Cardiac muscle cell (in vitro differentiated cells and primary cell): ENCODE measurements around the gene MFAP4. TPM values are rescaled to one million over a fixed set of nuclear protein-coding genes. Genes with fewer than 3 reads are reported as not detected.
"Not testable (repeated sequence)": the region's sequence is repeated elsewhere in the genome, so short reads cannot be mapped to it uniquely, and the experiment has no call there.

Experiments used
- DNase-seq, 2 donors: peaks; one replicate each; pipeline versions ENCODE4 v3.0.0 to v3.0.0-alpha.2; 2010 to 2017; ENCODE audit warnings: low read depth in 1 of 2, low spot score in 1 of 2
- H3K27ac ChIP-seq: fragments of 200-600 bp; sonication (generic); 2 replicates; pipeline ENCODE4 v1.5.1; 2016
- H3K27me3 ChIP-seq: fragments of 200-600 bp; sonication (generic); 2 replicates; pipeline ENCODE4 v1.6.0; 2016; ENCODE audit warnings: control low read depth
- H3K36me3 ChIP-seq: fragments of 200-600 bp; sonication (generic); 2 replicates; pipeline ENCODE4 v1.5.1; 2016; ENCODE audit warnings: control low read depth
- H3K4me1 ChIP-seq: fragments of 200-600 bp; sonication (generic); 2 replicates; pipeline ENCODE4 v1.8.1; 2017; ENCODE audit warnings: low read depth, mild to moderate bottlenecking, mixed run types
- H3K4me3 ChIP-seq: fragments of 200-600 bp; sonication (generic); 2 replicates; pipeline ENCODE4 v1.5.1; 2016; ENCODE audit warnings: mild to moderate bottlenecking
- H3K9me3 ChIP-seq: fragments of 200-600 bp; sonication (generic); 2 replicates; pipeline ENCODE4 v1.5.1; 2017; ENCODE audit warnings: low read depth, mild to moderate bottlenecking, control low read depth
- polyA plus RNA-seq: library from polyadenylated mRNA; unstranded; fragments of >200 nt; fragmentation: Nextera tagmentation; extraction: Ambion mirVana; gene quantifications from 2 replicates; pipeline ENCODE4 v1.2.1, GENCODE V29; 2016
- total RNA-seq: library from RNA; depleted of rRNA; stranded (reverse); fragments of >200 nt; gene quantifications from 2 replicates; pipeline ENCODE4 v1.2.3, GENCODE V29; 2016
- TF ChIP-seq, protein P1 (sequence below): IDR thresholded peaks from 2 replicates; pipeline ENCODE4 v1.5.1; 2012; ENCODE audit warnings: low read depth, mild to moderate bottlenecking, low read length

The MFAP4 gene
- total and polyA plus RNA-seq, 2 experiments from 2014 or later: 16.7 to 23.4 TPM

DNA sequence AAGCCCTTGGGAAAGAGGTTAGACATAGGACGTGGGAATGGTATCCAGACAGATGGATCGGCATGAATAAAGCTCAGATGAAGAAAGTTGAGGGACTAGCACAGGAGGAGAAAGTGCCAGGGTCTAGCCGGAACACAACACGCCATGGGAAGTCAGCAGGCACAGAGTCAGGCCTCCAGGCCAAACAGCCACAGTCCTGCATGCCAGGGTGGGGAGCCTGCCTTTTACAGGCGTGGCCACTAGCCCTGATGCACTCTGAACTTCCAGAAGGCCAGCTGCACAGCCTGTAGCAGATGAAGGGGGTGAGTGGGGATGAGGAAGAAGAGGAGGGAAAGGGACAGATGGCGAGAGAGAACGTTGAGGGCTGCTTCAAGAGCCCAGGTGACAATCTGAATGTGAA lies 29.6 kb downstream of the MFAP4 start:
- Histone ChIP-seq H3K27ac (no peak overlapping the region), H3K9me3 (no peaks in the 10 kb centered on the region), H3K4me3 (no peak overlapping the region), H3K36me3 (no peaks in the 10 kb centered on the region), H3K27me3 (no peaks in the 10 kb centered on the region), H3K4me1 (no peaks in the 10 kb centered on the region)
- DNase-seq: no peak
- TF ChIP-seq, protein P1, sequence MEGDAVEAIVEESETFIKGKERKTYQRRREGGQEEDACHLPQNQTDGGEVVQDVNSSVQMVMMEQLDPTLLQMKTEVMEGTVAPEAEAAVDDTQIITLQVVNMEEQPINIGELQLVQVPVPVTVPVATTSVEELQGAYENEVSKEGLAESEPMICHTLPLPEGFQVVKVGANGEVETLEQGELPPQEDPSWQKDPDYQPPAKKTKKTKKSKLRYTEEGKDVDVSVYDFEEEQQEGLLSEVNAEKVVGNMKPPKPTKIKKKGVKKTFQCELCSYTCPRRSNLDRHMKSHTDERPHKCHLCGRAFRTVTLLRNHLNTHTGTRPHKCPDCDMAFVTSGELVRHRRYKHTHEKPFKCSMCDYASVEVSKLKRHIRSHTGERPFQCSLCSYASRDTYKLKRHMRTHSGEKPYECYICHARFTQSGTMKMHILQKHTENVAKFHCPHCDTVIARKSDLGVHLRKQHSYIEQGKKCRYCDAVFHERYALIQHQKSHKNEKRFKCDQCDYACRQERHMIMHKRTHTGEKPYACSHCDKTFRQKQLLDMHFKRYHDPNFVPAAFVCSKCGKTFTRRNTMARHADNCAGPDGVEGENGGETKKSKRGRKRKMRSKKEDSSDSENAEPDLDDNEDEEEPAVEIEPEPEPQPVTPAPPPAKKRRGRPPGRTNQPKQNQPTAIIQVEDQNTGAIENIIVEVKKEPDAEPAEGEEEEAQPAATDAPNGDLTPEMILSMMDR: no peak

DNA sequence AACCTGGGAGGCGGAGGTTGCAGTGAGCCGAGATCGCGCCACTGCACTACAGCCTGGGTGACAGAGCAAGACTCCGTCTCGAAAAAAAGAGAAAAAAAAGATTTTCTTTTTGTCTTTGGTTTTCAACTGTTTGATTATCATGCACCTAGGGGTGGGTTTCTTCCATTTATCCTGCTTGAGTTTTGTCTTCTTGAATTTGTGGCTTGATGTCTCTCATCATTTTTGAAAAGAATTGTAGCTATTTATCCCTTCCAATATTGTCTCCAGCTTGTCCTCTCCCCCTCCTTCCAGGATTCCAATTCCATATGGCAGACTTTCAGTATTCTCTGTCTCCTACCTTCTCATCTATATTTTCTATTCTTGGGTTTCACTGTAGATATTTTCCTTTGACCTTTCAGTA lies 32.2 kb downstream of the MFAP4 start:
- Histone ChIP-seq H3K9me3 (no peaks in the 10 kb centered on the region), H3K36me3 (no peaks in the 10 kb centered on the region), H3K4me1 (no peaks in the 10 kb centered on the region), H3K27ac (no peak overlapping the region), H3K4me3 (no peak overlapping the region), H3K27me3 (no peaks in the 10 kb centered on the region)
- DNase-seq: no peak
- TF ChIP-seq, protein P1: no peak

DNA sequence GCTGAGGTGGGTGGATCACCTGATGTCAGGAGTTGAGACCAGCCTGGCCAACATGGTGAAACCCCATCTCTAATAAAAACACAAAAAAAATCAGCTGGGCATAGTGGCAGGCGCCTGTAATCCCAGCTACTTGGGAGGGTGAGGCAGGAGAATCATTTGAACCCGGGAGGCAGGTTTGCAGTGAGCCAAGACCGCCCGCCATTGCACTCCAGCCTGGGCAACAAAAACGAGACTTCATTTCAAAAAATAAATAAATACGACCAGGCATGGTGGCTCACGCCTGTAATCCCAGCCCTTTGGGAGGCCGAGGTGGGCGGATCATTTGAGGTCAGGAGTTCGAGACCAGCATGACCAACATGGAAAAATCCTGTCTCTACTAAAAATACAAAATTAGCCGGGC lies 33.6 kb downstream of the MFAP4 start:
- H3K4me3 ChIP-seq, H3K9me3 ChIP-seq, H3K27me3 ChIP-seq, H3K4me1 ChIP-seq, H3K36me3 ChIP-seq, H3K27ac ChIP-seq, DNase-seq: not testable (repeated sequence)

DNA sequence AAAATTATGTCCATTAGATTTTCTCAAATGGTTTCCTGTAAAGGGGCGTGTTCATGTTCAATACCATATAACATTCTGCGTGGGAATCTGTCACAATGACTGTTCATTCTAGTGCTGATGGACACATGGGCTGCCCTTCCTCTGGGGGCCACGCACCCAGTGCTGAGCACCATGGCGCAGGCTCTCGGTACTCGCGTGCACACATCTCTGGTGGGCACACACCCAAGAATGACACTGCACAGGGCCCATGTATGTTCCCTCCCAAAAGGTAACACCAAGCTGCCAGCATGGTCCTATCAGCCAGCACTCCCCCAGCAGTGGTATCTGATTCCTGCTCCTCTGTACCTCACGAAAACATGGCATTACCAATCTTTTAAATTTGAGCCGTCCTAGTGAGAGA lies 38.2 kb downstream of the MFAP4 start:
- TF ChIP-seq, protein P1: no peak

DNA sequence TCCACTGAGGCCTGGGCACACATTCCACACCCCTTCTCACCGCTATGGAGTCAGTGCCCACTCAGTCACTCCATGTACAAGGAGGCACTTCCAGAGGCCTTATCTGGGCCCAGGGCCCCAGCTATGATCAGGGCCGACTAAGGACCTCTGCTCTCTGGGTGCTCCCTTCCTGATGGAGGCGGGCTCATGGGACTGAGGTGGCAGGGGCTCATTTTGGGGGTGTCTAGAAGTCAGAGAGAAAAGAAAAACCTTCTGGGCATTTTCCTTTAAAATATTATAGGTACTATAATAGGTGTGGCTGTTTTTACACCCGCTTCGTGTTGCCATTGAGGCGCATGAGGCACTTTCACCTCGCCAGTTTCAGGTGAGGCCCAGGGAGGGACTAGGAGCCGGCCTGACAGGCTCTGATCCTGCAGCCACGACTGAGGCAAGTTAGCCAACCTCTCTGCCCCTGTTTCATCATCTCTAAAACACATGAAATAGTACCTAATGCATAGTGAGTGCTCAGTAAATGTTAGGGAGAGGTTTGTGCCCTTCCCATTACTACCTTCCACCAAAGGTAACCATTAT lies 38.8 kb downstream of the MFAP4 start:
- H3K27me3 ChIP-seq: no peaks in the 10 kb centered on the region
- H3K36me3 ChIP-seq: no peaks in the 10 kb centered on the region
- no peaks in the 10 kb centered on the region for H3K4me1 ChIP-seq
- no peaks in the 10 kb centered on the region for H3K9me3 ChIP-seq
- no peak overlapping the region for H3K27ac ChIP-seq
- TF ChIP-seq, protein P1: no peak
- H3K4me3 ChIP-seq: no peak overlapping the region
- DNase-seq: no peak

More for the DNA sequence above, 38.2 kb downstream of the MFAP4 start:
- Histone ChIP-seq H3K4me1 (no peaks in the 10 kb centered on the region), H3K27ac (no peak overlapping the region), H3K4me3 (no peak overlapping the region), H3K9me3 (no peaks in the 10 kb centered on the region), H3K27me3 (no peaks in the 10 kb centered on the region), H3K36me3 (no peaks in the 10 kb centered on the region)
- no peak for DNase-seq

DNA sequence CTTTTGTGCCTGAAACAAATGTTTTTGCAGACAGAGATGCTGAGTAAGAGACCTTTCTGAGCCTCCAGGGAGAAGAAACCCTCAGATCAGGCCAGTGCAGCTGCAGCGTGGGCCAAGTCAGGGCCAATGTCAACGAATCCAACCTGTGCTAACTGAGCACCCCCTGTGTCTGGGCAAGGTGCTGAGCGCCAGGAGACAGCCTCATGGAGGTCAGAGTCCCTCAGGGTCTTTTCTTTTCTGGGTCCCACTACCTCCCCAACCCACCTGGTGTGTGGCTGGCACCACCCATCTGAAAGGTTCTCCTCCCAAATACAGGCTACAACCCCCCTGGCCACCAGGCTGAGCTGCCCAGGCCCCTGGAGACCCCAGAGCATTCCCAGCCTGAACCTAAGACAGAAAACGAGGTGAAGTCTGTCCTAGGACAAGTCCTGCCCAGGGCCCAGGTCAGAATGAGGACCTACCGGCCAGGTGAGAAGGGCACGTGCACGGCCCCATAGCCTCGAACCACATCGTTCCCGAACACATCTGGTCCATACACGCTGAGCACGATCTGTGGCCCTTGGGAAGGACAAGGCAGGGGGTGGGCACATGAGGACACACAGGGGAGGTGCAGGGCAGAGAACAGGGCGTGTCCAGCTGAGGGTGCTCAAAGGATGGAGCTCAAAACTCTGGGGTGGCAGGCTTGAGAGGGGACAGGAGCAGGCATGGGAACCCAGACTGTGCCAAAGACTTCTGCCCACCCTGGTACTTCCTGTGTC lies 39.5 kb downstream of the MFAP4 start:
- Histone ChIP-seq H3K27ac (no peak overlapping the region), H3K4me3 (no peak overlapping the region), H3K27me3 (no peaks in the 10 kb centered on the region), H3K36me3 (no peaks in the 10 kb centered on the region), H3K9me3 (no peaks in the 10 kb centered on the region), H3K4me1 (peaks cover under 1% of the 10 kb centered on the region)
- DNase-seq: no peak
- TF ChIP-seq, protein P1: no peak
